HepG2 (cell line): ENCODE results near the gene NEK3. TPM values are rescaled to one million over a fixed set of nuclear protein-coding genes. Genes with fewer than 3 reads are reported as not detected.
A peak's percentile ranks its signal among the peaks of the same experiment; 100 is the strongest.

ENCODE experiments used
- ARNT ChIP-seq: fragments of 450-650 bp; IDR thresholded peaks from 2 replicates; pipeline ENCODE4 v1.6.1; 2017
- FOXA3 ChIP-seq: IDR thresholded peaks from 2 replicates; pipeline ENCODE4 v1.6.1; 2016; ENCODE audit warnings: missing genetic modification reagents, missing compliant biosample characterization
- FOXK1 ChIP-seq: sonication (generic); formaldehyde crosslinking; IDR thresholded peaks from 2 replicates; pipeline ENCODE4 v1.4.0; 2020; ENCODE audit warnings: low read depth, missing genetic modification reagents, borderline replicate concordance
- KDM2A ChIP-seq: sonication (generic); formaldehyde crosslinking; IDR thresholded peaks from 2 replicates; pipeline ENCODE4 v1.4.0; 2020; ENCODE audit warnings: low read depth, missing genetic modification reagents, borderline replicate concordance
- RFX1 ChIP-seq: fragments of 450-650 bp; IDR thresholded peaks from 2 replicates; pipeline ENCODE4 v1.6.1; 2017
- SALL1 ChIP-seq: sonication (generic); formaldehyde crosslinking; IDR thresholded peaks from 2 replicates; pipeline ENCODE4 v1.8.0; 2022; ENCODE audit warnings: mild to moderate bottlenecking, missing genetic modification reagents
- SOX13 ChIP-seq, 3 experiments: fragments of 450-650 bp in 1 of 3; sonication (generic) in 1 of 3; formaldehyde crosslinking in 1 of 3; IDR thresholded peaks in 2 of 3; conservative IDR thresholded peaks in 1 of 3; 2 replicates each; pipeline versions ENCODE4 v1.5.0 to v1.6.1; 2016 to 2020; ENCODE audit warnings: antibody characterized with exemption in 1 of 3, mild to moderate bottlenecking in 1 of 3, missing compliant biosample characterization in 1 of 3, missing genetic modification reagents in 1 of 3, moderate library complexity in 1 of 3
- TOE1 ChIP-seq: sonication (generic); formaldehyde crosslinking; IDR thresholded peaks from 2 replicates; pipeline ENCODE4 v1.4.0; 2020; ENCODE audit warnings: mild to moderate bottlenecking, missing genetic modification reagents
- ZMYM2 ChIP-seq: sonication (generic); formaldehyde crosslinking; IDR thresholded peaks from 2 replicates; pipeline ENCODE4 v1.8.0; 2022; ENCODE audit warnings: mild to moderate bottlenecking, missing genetic modification reagents
- ZNF331 ChIP-seq: sonication (generic); formaldehyde crosslinking; IDR thresholded peaks from 2 replicates; pipeline ENCODE4 v1.4.0; 2020; ENCODE audit warnings: missing genetic modification reagents
- ZNF33B ChIP-seq: sonication (generic); formaldehyde crosslinking; IDR thresholded peaks from 2 replicates; pipeline ENCODE4 v1.5.1; 2020; ENCODE audit warnings: mild to moderate bottlenecking, missing genetic modification reagents
- polyA plus RNA-seq, 8 experiments: library from polyadenylated mRNA; depleted of rRNA in 3 of 8; stranded (reverse) in 7 of 8; unstranded in 1 of 8; fragments of >200 nt; fragmentation: Illumina TruSeq in 4 of 8; extraction: Trizol in 4 of 8; gene quantifications; 2 replicates each; pipeline versions ENCODE4 v1.2.1 to v1.2.3, GENCODE V29; 2011 to 2016; ENCODE audit warnings: low read depth in 4 of 8, missing spikeins in 1 of 8, mixed read lengths in 1 of 8; ENCODE audit not compliant: insufficient read depth in 1 of 8
- total RNA-seq, 5 experiments: library from RNA; depleted of rRNA; stranded (reverse); fragments of >200 nt; fragmentation: Illumina TruSeq; extraction: Trizol; gene quantifications; 2 replicates each; pipeline ENCODE4 v1.2.3, GENCODE V29; 2016; ENCODE audit warnings: low read depth in 1 of 5
- TF ChIP-seq, protein P1 (sequence below): IDR thresholded peaks from 2 replicates; pipeline ENCODE4 v1.6.1; 2016; ENCODE audit warnings: mild to moderate bottlenecking
- TF ChIP-seq, protein P2 (sequence below): sonication (generic); formaldehyde crosslinking; IDR thresholded peaks from 2 replicates; pipeline ENCODE4 v1.8.1; 2023; ENCODE audit warnings: mild to moderate bottlenecking, moderate library complexity, missing genetic modification reagents
- TF ChIP-seq, protein P3 (sequence below): sonication (generic); formaldehyde crosslinking; IDR thresholded peaks from 2 replicates; pipeline ENCODE4 v1.8.0; 2022; ENCODE audit warnings: mild to moderate bottlenecking, missing genetic modification reagents, moderate library complexity
- TF ChIP-seq, protein P4 (sequence below), 2 experiments: sonication (generic) in 1 of 2; formaldehyde crosslinking in 1 of 2; IDR thresholded peaks; 2 replicates each; pipeline versions ENCODE4 v1.6.1 to v1.9.0; 2014 to 2022; ENCODE audit warnings: antibody characterized with exemption in 1 of 2, borderline replicate concordance in 1 of 2, inconsistent platforms in 1 of 2, low read depth in 1 of 2, missing genetic modification reagents in 1 of 2
- TF ChIP-seq, protein P5 (sequence below): sonication (generic); formaldehyde crosslinking; IDR thresholded peaks from 2 replicates; pipeline ENCODE4 v1.5.1; 2020; ENCODE audit warnings: mild to moderate bottlenecking, missing genetic modification reagents, moderate library complexity

Gene NEK3
- total and polyA plus RNA-seq, 2 of the 13 experiments (the other 11 are each of a cell fraction or from before 2014, with no cell fraction given), result 36.7 to 68.2 TPM

DNA sequence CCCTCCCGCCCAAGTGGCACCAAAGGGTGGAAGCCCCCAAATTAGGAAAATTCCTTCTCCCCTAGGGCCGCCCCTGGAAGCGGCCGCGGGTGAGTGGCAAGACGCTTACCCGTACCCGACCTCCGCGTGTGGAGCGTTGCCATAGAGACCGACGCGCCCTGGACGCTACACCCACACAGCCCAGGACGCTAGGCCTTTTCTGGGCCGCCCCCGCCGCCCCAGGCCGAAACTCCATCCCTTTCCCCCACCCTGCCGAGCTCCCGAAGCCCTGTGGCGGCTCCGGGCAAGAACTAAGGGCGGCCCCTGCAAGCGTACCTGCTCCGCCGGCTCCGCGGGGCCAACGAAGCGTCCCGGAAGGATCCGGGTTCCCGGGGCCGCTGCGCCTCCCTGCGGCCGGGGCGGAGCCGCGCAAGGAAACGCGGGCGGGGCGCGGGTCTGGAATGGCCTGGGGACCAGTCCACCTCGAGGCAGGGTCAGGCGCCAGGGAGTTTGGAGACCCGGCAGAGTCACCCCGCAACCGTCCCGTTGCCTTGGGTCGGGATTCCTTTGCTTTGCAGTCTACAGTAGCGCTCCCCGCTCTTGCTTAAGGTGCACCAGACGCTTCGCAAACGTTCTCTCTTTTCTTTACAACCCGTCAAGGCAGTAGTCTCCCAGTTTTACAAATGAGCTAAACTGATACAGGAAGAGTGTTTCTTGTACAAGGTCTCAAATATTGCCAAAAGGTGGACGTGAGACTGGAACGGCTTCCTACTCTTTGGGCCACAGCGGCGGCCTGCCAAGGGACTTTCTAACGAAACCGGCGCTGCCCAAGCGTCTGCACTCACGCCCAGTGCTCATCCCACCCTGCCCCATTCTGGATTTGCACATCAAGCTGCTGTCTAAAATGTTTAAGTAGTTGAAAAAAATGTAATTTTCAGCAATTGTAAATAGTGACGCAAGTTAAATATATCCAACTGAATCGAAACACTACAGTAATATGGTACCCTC is 30.4 kb downstream of the NEK3 start, which contains the start of gene NEK5 (continued):
- TF ChIP-seq, protein P1, sequence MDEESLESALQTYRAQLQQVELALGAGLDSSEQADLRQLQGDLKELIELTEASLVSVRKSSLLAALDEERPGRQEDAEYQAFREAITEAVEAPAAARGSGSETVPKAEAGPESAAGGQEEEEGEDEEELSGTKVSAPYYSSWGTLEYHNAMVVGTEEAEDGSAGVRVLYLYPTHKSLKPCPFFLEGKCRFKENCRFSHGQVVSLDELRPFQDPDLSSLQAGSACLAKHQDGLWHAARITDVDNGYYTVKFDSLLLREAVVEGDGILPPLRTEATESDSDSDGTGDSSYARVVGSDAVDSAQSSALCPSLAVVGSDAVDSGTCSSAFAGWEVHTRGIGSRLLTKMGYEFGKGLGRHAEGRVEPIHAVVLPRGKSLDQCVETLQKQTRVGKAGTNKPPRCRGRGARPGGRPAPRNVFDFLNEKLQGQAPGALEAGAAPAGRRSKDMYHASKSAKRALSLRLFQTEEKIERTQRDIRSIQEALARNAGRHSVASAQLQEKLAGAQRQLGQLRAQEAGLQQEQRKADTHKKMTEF, result peak; percentile 71; the same call in 1 of the 2 replicates
- TF ChIP-seq FOXK1 (CRISPR knock-in tag) (no peak), FOXA3 (0 out of 2 replicates have a peak, but pooled peaks have one; percentile 25), ZMYM2 (CRISPR knock-in tag) (no peak), SALL1 (CRISPR knock-in tag) (peak; percentile 60; the same call in 1 of the 2 replicates), SOX13 (IDR thresholded peaks at IDR 0.05) (no peak), SOX13 (CRISPR knock-in tag; conservative IDR thresholded peaks at IDR 0.05 in 1 of 2, IDR thresholded peaks at IDR 0.05 in 1 of 2) (peak in 1 of 2 experiments; percentile 6; a peak in 1 of 4 replicates), KDM2A (CRISPR knock-in tag) (peak; percentile 99), RFX1 (peak; percentile 76), ZNF33B (CRISPR knock-in tag) (no peak), TOE1 (no peak), ZNF331 (CRISPR knock-in tag) (peak; percentile 68; the same call in 1 of the 2 replicates), ARNT (no peak)
- TF ChIP-seq, protein P2, sequence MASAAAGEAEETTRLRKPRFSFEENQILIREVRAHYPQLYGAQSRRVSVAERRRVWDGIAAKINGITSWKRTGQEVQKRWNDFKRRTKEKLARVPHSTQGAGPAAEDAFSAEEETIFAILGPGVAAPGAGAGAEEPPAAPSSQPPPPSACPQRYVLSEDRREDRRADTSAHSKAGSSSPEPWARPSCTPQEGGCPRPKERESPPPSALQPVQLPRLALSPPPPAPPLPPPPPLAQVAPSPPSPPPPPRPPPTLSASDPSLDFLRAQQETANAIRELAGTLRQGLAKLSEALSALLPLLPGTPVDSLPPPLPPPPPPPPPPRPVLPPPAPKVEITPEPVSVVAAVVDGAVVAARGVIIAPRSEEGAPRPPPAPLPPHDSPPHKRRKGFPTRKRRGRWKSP (CRISPR knock-in tag), result 0 out of 2 replicates have a peak, but pooled peaks have one; percentile 9
- TF ChIP-seq, protein P3, sequence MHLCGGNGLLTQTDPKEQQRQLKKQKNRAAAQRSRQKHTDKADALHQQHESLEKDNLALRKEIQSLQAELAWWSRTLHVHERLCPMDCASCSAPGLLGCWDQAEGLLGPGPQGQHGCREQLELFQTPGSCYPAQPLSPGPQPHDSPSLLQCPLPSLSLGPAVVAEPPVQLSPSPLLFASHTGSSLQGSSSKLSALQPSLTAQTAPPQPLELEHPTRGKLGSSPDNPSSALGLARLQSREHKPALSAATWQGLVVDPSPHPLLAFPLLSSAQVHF (CRISPR knock-in tag), result no peak
- TF ChIP-seq, protein P4, sequence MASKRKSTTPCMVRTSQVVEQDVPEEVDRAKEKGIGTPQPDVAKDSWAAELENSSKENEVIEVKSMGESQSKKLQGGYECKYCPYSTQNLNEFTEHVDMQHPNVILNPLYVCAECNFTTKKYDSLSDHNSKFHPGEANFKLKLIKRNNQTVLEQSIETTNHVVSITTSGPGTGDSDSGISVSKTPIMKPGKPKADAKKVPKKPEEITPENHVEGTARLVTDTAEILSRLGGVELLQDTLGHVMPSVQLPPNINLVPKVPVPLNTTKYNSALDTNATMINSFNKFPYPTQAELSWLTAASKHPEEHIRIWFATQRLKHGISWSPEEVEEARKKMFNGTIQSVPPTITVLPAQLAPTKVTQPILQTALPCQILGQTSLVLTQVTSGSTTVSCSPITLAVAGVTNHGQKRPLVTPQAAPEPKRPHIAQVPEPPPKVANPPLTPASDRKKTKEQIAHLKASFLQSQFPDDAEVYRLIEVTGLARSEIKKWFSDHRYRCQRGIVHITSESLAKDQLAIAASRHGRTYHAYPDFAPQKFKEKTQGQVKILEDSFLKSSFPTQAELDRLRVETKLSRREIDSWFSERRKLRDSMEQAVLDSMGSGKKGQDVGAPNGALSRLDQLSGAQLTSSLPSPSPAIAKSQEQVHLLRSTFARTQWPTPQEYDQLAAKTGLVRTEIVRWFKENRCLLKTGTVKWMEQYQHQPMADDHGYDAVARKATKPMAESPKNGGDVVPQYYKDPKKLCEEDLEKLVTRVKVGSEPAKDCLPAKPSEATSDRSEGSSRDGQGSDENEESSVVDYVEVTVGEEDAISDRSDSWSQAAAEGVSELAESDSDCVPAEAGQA (IDR thresholded peaks at IDR 0.05; ENCODE audit: low read depth), result no peak
- TF ChIP-seq, protein P4 (CRISPR knock-in tag; IDR thresholded peaks at IDR 0.05; ENCODE audit: borderline replicate concordance), result no peak
- TF ChIP-seq, protein P5, sequence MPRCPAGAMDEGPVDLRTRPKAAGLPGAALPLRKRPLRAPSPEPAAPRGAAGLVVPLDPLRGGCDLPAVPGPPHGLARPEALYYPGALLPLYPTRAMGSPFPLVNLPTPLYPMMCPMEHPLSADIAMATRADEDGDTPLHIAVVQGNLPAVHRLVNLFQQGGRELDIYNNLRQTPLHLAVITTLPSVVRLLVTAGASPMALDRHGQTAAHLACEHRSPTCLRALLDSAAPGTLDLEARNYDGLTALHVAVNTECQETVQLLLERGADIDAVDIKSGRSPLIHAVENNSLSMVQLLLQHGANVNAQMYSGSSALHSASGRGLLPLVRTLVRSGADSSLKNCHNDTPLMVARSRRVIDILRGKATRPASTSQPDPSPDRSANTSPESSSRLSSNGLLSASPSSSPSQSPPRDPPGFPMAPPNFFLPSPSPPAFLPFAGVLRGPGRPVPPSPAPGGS (CRISPR knock-in tag), result 0 out of 2 replicates have a peak, but pooled peaks have one; percentile 23
